Lung (tissue), 12 donors: ENCODE measurements around the gene CACNA1C. TPM values are rescaled to one million over a fixed set of nuclear protein-coding genes. Genes with fewer than 3 reads are reported as not detected.

Source experiments
- ATAC-seq: fragments of 200-7000 bp; cut with Tn5 transposase; one replicate; pipeline ENCODE4 v1.9.1; 2020; ENCODE audit warnings: moderate number of reproducible peaks; ENCODE audit not compliant: insufficient read depth, low FRiP score
- DNase-seq, 3 donors: peaks; one replicate each; pipeline ENCODE4 v3.0.0-alpha.2; 2013 to 2017
- H3K27ac ChIP-seq, 2 donors: one replicate each; pipeline ENCODE4 v1.5.1; 2013; ENCODE audit warnings: mild to moderate bottlenecking in 2 of 2, moderate library complexity in 2 of 2, control low read depth in 1 of 2, inconsistent platforms in 1 of 2, low read depth in 1 of 2, low read length in 1 of 2
- H3K27me3 ChIP-seq, 3 donors: one replicate each; pipeline ENCODE4 v1.5.1; 2013; ENCODE audit warnings: low read length in 2 of 3; ENCODE audit not compliant: control insufficient read depth in 3 of 3, insufficient read depth in 3 of 3
- H3K36me3 ChIP-seq, 4 donors: one replicate each; pipeline ENCODE4 v1.5.1; 2013; ENCODE audit warnings: low read length in 4 of 4, mild to moderate bottlenecking in 1 of 4, moderate library complexity in 1 of 4; ENCODE audit not compliant: control insufficient read depth in 4 of 4, insufficient read depth in 4 of 4
- H3K4me1 ChIP-seq, 5 donors: one replicate each; pipeline ENCODE4 v1.5.1; 2013; ENCODE audit warnings: low read length in 5 of 5, mild to moderate bottlenecking in 2 of 5, moderate library complexity in 1 of 5; ENCODE audit not compliant: control insufficient read depth in 5 of 5, insufficient read depth in 5 of 5
- H3K4me3 ChIP-seq: one replicate; pipeline ENCODE4 v1.5.1; 2013; ENCODE audit warnings: mild to moderate bottlenecking, control low read depth, moderate library complexity
- H3K9ac ChIP-seq, 2 donors: one replicate each; pipeline ENCODE4 v1.5.1; 2013; ENCODE audit warnings: low read length in 2 of 2, control low read depth in 1 of 2; ENCODE audit not compliant: insufficient read depth in 1 of 2
- H3K9me3 ChIP-seq, 4 donors: one replicate each; pipeline ENCODE4 v1.5.1; 2013; ENCODE audit warnings: low read length in 3 of 4, mild to moderate bottlenecking in 1 of 4, moderate library complexity in 1 of 4; ENCODE audit not compliant: control insufficient read depth in 4 of 4, insufficient read depth in 3 of 4
- WGBS, 2 donors: extraction: QIAGEN DNeasy Blood & Tissue Kit; methylation state at CpG; one replicate each; pipeline ENCODE4 v1.1.7; 2013; 5-methylcytosine and 5-hydroxymethylcytosine counted together
- polyA plus RNA-seq, 2 donors: library from polyadenylated mRNA; stranded (reverse); fragments of 200-250 nt; gene quantifications; one replicate each; pipeline ENCODE4 v1.2.1, GENCODE V29; 2013
- total RNA-seq, 2 donors: library from RNA; depleted of rRNA in 1 of 2; stranded (reverse); fragments of >200 nt in 1 of 2; gene quantifications; one replicate each; pipeline ENCODE4 v1.2.1, GENCODE V29; 2014 to 2021
- TF ChIP-seq, protein P1 (sequence below): IDR thresholded peaks from 2 replicates; pipeline ENCODE4 v1.5.1; 2012; ENCODE audit warnings: mild to moderate bottlenecking; ENCODE audit errors: control extremely low read depth, extremely low read depth
- donor health status: control.
- donor health status: control.
- donor health status: Bipolar disorder and iron deficiency.
- donor health status: healthy.
- donor health status: DM: yes; HTN: yes; CAD: no.

The CACNA1C gene
- total and polyA plus RNA-seq, 4 donors: 3.2 to 17.5 (median 7.5) TPM

- H3K9ac ChIP-seq: no peak overlapping the region
- H3K9me3 ChIP-seq: no peaks in the 10 kb centered on the region
- H3K27me3 ChIP-seq: no peaks in the 10 kb centered on the region
- no peak for ATAC-seq
- H3K27ac ChIP-seq: no peak overlapping the region
- no peak overlapping the region for H3K4me3 ChIP-seq
- TF ChIP-seq, protein P1, sequence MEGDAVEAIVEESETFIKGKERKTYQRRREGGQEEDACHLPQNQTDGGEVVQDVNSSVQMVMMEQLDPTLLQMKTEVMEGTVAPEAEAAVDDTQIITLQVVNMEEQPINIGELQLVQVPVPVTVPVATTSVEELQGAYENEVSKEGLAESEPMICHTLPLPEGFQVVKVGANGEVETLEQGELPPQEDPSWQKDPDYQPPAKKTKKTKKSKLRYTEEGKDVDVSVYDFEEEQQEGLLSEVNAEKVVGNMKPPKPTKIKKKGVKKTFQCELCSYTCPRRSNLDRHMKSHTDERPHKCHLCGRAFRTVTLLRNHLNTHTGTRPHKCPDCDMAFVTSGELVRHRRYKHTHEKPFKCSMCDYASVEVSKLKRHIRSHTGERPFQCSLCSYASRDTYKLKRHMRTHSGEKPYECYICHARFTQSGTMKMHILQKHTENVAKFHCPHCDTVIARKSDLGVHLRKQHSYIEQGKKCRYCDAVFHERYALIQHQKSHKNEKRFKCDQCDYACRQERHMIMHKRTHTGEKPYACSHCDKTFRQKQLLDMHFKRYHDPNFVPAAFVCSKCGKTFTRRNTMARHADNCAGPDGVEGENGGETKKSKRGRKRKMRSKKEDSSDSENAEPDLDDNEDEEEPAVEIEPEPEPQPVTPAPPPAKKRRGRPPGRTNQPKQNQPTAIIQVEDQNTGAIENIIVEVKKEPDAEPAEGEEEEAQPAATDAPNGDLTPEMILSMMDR: no peak
- 67 to 74% methylated on average over 3 of the region's 3 CpGs for WGBS, 2 donors
- no peaks in the 10 kb centered on the region for H3K4me1 ChIP-seq
- no peak for DNase-seq
- peaks cover 0 to 2% (median 0%) of the 10 kb centered on the region in 4 donors for H3K36me3 ChIP-seq
These were observed 413.4 kb downstream of the CACNA1C start for GRCh38 chr12:2466211-2466610.

GRCh38 chr12:2467447-2468195 is 414.8 kb downstream of the CACNA1C start:
- no peak for ATAC-seq
- H3K4me3 ChIP-seq: no peak overlapping the region
- TF ChIP-seq, protein P1: no peak
- no peak for DNase-seq
- no peak overlapping the region for H3K27ac ChIP-seq
- H3K36me3 ChIP-seq: peaks cover 0 to 2% (median 0%) of the 10 kb centered on the region in 4 donors
- WGBS, 2 donors: 95% methylated on average over 16 to 17 of the region's 17 CpGs
- no peaks in the 10 kb centered on the region for H3K27me3 ChIP-seq
- no peak overlapping the region for H3K9ac ChIP-seq
- no peaks in the 10 kb centered on the region for H3K9me3 ChIP-seq
- no peaks in the 10 kb centered on the region for H3K4me1 ChIP-seq

DNA sequence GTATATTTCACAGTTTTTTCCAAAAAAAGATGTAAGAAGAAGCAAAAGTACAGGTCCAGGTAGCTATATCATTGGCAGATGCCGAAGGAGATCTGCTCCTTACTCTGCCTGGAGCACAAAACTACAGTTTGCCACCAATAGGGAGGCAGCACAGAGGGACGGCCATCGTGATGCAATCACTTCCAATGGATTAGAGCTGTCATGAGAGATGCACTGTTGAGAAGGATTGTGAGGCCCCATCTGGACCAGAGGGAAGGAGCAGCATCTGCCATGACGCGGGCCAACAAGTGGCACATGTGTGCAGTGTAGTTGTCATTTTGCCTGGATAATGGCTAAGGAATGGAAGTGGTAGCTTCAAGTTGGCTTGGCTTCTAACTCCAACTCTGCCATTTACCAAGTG is 423.2 kb downstream of the CACNA1C start:
- Histone ChIP-seq H3K9me3 (no peaks in the 10 kb centered on the region), H3K9ac (no peak overlapping the region), H3K27ac (no peak overlapping the region), H3K36me3 (peaks cover 0 to 3% (median 0%) of the 10 kb centered on the region in 4 donors), H3K4me3 (no peak overlapping the region), H3K4me1 (peaks cover 0 to 3% (median 0%) of the 10 kb centered on the region in 5 donors), H3K27me3 (no peaks in the 10 kb centered on the region)
- ATAC-seq: no peak
- no peak for DNase-seq
- WGBS, 2 donors: 83 to 84% methylated on average over 5 of the region's 5 CpGs
- TF ChIP-seq, protein P1: no peak
